Fibroblast of skin of right biceps (primary cell): Measurements from ENCODE around the gene CRY2.

Experiments used
- DNase-seq: peaks from one replicate; pipeline ENCODE4 v3.0.0-alpha.2; 2013

CRY2 gene

GRCh38 chr11:45850446-45850845 is 3.2 kb downstream of the CRY2 start:
- DNase-seq = peak; percentile 66

GRCh38 chr11:45851228-45851627 is 4.0 kb downstream of the CRY2 start:
- no peak for DNase-seq

GRCh38 chr11:45852018-45852711 is 4.9 kb downstream of the CRY2 start:
- DNase-seq = no peak

- no peak for DNase-seq
Observed at GRCh38 chr11:45852712-45853101, 5.4 kb downstream of the CRY2 start.

- no peak for DNase-seq
Observed at GRCh38 chr11:45853332-45854219, 6.3 kb downstream of the CRY2 start.

GRCh38 chr11:45855308-45855707 is 8.0 kb downstream of the CRY2 start:
- no peak for DNase-seq

GRCh38 chr11:45856044-45856468 is 8.8 kb downstream of the CRY2 start:
- peak; percentile 62 for DNase-seq

GRCh38 chr11:45857961-45858474 is 10.7 kb downstream of the CRY2 start:
- DNase-seq = peak; percentile 89

- no peak for DNase-seq
Observed at GRCh38 chr11:45858751-45859398, 11.6 kb downstream of the CRY2 start.

GRCh38 chr11:45859661-45860140 is 12.4 kb downstream of the CRY2 start:
- DNase-seq = peak; percentile 97

GRCh38 chr11:45860348-45860747 is 13.1 kb downstream of the CRY2 start:
- no peak for DNase-seq

- DNase-seq = no peak
Observed at GRCh38 chr11:45860764-45861510, 13.7 kb downstream of the CRY2 start.

GRCh38 chr11:45864041-45864440 is 16.8 kb downstream of the CRY2 start:
- no peak for DNase-seq

GRCh38 chr11:45869551-45869950 is 22.3 kb downstream of the CRY2 start:
- no peak for DNase-seq

GRCh38 chr11:45870706-45871105 is 23.4 kb downstream of the CRY2 start:
- no peak for DNase-seq

GRCh38 chr11:45871638-45872037 is 24.4 kb downstream of the CRY2 start:
- no peak for DNase-seq

GRCh38 chr11:45872651-45873356 is 25.5 kb downstream of the CRY2 start:
- DNase-seq = peak; percentile 87

- DNase-seq = no peak
Observed at GRCh38 chr11:45876401-45876800, 29.1 kb downstream of the CRY2 start.

GRCh38 chr11:45877221-45877620 is 29.9 kb downstream of the CRY2 start:
- no peak for DNase-seq

GRCh38 chr11:45877845-45878244 is 30.6 kb downstream of the CRY2 start:
- DNase-seq = no peak

GRCh38 chr11:45879803-45880686 is 32.8 kb downstream of the CRY2 start:
- DNase-seq = peak; percentile 29
